T-cell (primary cell): ENCODE measurements around the gene TCERG1L. TPM values are rescaled to one million over a fixed set of nuclear protein-coding genes. Genes with fewer than 3 reads are reported as not detected.

ENCODE experiments used
- ATAC-seq, 4 experiments: fragments of 200-7000 bp in 3 of 4; fragments of 150-1000 bp in 1 of 4; cut with Tn5 transposase; replicated peaks in 1 of 4; 1 replicate in 3 of 4; 2 replicates in 1 of 4; pipeline ENCODE4 v1.10.0; 2021; ENCODE audit warnings: moderate library complexity in 3 of 4, mild to moderate bottlenecking in 2 of 4, moderate number of reproducible peaks in 1 of 4
- CTCF ChIA-PET, 2 donors: fragments of 300-600 bp; sonication (Branson Sonifier 250); formaldehyde crosslinking; loops; one replicate each; lab custom pipeline; 2022; ENCODE audit warnings: antibody characterized with exemption in 2 of 2; lab: Charles Lee
- POLR2A ChIA-PET, 2 donors: fragments of 300-600 bp; sonication (Branson Sonifier 250); formaldehyde crosslinking; loops; one replicate each; lab custom pipeline; 2022; ENCODE audit warnings: antibody characterized with exemption in 2 of 2; lab: Charles Lee
- DNase-seq, 35 experiments: peaks; one replicate each; pipeline versions ENCODE4 v3.0.0 to v3.0.0-alpha.2; 2013 to 2023
- H3K27ac ChIP-seq: one replicate; pipeline ENCODE4 v1.5.1; 2013; ENCODE audit warnings: low read length
- H3K27me3 ChIP-seq, 2 experiments: replicated peaks in 1 of 2; 1 replicate in 1 of 2; 2 replicates in 1 of 2; pipeline versions ENCODE4 v1.6.1 to v1.7.0; 2013; ENCODE audit warnings: low read length in 1 of 2, mixed read lengths in 1 of 2; ENCODE audit not compliant: control insufficient read depth in 2 of 2, insufficient read depth in 2 of 2; ENCODE audit errors: extremely low read depth in 1 of 2
- H3K36me3 ChIP-seq, 2 donors: 1 replicate in 1 of 2; 2 replicates in 1 of 2; pipeline versions ENCODE4 v1.6.1 to v1.7.0; 2013; ENCODE audit warnings: low read length in 1 of 2; ENCODE audit not compliant: control insufficient read depth in 2 of 2, insufficient read depth in 1 of 2; ENCODE audit errors: extremely low read depth in 1 of 2
- H3K4me1 ChIP-seq, 2 experiments: 1 replicate in 1 of 2; 2 replicates in 1 of 2; pipeline versions ENCODE4 v1.6.1 to v1.7.0; 2013; ENCODE audit warnings: low read length in 2 of 2, mixed read lengths in 1 of 2; ENCODE audit not compliant: insufficient read depth in 2 of 2, control insufficient read depth in 1 of 2; ENCODE audit errors: extremely low read depth in 1 of 2
- H3K4me3 ChIP-seq, 2 donors: 1 replicate in 1 of 2; 2 replicates in 1 of 2; pipeline versions ENCODE4 v1.5.1 to v1.7.0; 2013; ENCODE audit warnings: mild to moderate bottlenecking in 2 of 2, low read length in 1 of 2, moderate library complexity in 1 of 2; ENCODE audit not compliant: control insufficient read depth in 1 of 2; ENCODE audit errors: extremely low read depth in 1 of 2
- H3K9me3 ChIP-seq: 2 replicates; pipeline ENCODE4 v1.7.0; 2013
- H3K27ac Mint-ChIP-seq, 2 donors: one replicate each; pipeline ENCODE4 v1.8.0; 2020 to 2021; ENCODE audit warnings: mild to moderate bottlenecking in 2 of 2, mixed read lengths in 2 of 2
- H3K27me3 Mint-ChIP-seq, 2 donors: one replicate each; pipeline ENCODE4 v1.8.0; 2021 to 2022; ENCODE audit warnings: mixed read lengths in 2 of 2
- H3K36me3 Mint-ChIP-seq: one replicate; pipeline ENCODE4 v1.8.0; 2021; ENCODE audit warnings: mixed read lengths
- H3K4me1 Mint-ChIP-seq, 3 donors: one replicate each; pipeline ENCODE4 v1.8.0; 2020 to 2022; ENCODE audit warnings: mixed read lengths in 3 of 3, mild to moderate bottlenecking in 1 of 3
- H3K4me3 Mint-ChIP-seq, 3 donors: one replicate each; pipeline ENCODE4 v1.8.0; 2020 to 2022; ENCODE audit warnings: mild to moderate bottlenecking in 3 of 3, mixed read lengths in 3 of 3, moderate library complexity in 3 of 3
- H3K9me3 Mint-ChIP-seq, 3 donors: one replicate each; pipeline ENCODE4 v1.8.0; 2020 to 2022; ENCODE audit warnings: mixed read lengths in 3 of 3
- WGBS: methylation state at CpG from one replicate; pipeline ENCODE4 v1.1.5; 2013; ENCODE audit warnings: missing lambda C conversion rate; ENCODE audit not compliant: insufficient coverage; 5-methylcytosine and 5-hydroxymethylcytosine counted together
- total RNA-seq, 35 experiments: library from RNA in 6 of 35; stranded (reverse) in 6 of 35; fragments of 120-200 nt in 1 of 35; gene quantifications; one replicate each; pipeline versions ENCODE4 v1.2.1 to v1.2.4 and lab custom pipeline; 2013 to 2026

Gene TCERG1L
- total RNA-seq, 5 donors from 2014 or later (not counting 1 experiment from before 2014, with no cell fraction given), result 0.13 to 0.29 (median 0.21) TPM; not detected in 1

DNA sequence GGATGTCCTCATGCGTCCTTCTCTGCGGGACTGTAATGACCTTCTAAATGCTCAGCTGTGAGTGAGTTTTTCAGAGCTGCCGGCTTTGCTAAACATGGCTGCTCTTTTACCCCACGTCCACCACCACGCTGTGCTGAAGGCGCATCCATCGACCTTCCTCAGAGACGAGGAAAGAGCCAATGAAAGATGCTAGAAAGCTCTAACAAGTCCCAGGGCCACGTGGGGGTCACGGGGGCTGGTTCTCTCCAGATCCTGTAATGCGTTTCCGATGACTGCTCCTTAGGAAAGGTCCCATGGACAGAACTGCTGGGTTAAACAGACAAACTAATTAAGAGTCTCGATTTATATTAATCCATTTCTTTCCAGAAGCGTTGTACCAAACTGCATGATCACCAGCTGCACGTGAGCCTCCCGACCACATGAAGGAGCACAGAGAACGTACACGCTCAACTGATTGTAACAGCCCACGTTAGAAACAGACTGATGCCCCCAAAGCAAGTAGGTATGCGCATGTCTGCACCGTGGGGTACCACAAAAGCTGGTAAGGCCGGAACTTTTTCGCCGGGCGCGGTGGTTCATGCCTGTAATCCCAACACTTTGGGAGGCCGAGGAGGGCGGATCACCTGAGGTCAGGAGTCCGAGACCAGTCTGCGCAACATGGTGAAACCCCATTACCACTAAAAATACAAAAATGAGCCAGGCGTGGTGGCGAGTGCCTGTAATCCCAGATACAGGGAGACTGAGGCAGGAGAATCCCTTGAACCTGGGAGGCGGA lies 109.6 kb downstream of the TCERG1L start:
- Histone ChIP-seq H3K9me3 (no peaks in the 10 kb centered on the region), H3K36me3 (no peaks in the 10 kb centered on the region), H3K4me3 (no peak overlapping the region), H3K27me3 (peaks cover 0 to 4% of the 10 kb centered on the region in 2 experiments), H3K4me1 (no peaks in the 10 kb centered on the region), H3K27ac (no peak overlapping the region)
- ChIA-PET POLR2A (no interaction called here), CTCF (no interaction called here)
- Mint-ChIP-seq H3K36me3 (no peaks in the 10 kb centered on the region), H3K4me3 (no peak overlapping the region), H3K27ac (no peak overlapping the region), H3K27me3 (peaks cover 6 to 13% of the 10 kb centered on the region in 2 donors), H3K9me3 (no peaks in the 10 kb centered on the region), H3K4me1 (no peaks in the 10 kb centered on the region)
- DNase-seq (no peak), ATAC-seq (no peak)
- 90% methylated on average over 26 of the region's 33 CpGs for WGBS

DNA sequence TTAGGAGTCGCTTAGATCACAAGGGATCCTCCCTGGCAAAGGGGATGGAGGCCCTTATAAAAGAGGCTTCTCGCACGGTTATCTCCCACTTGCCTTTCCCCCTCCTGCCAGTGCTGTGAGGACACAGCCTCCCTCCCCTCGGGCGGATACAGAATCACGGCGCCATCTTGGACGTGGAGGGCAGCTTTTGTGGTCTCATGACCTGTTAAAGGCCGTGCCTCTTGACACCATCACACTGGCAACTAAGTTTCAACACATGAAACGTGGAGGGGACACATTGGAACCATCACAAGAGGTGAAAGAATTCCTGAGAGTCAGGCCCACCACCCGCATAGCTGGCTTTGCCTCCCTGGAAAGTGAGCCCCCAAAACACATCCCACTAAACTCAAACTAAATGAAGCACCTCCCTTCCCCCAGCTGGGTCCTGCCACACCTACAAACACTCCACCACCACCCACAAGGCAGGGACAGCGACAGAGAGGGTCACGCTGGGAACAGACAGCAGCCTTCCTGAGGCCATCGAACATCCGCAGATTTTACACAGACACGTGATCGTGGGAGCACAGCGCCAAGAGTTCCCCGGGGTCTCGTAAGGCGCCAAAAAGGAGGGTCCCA lies 110.6 kb downstream of the TCERG1L start:
- no peaks in the 10 kb centered on the region for H3K9me3 ChIP-seq
- H3K27me3 ChIP-seq, result peaks cover 0 to 4% of the 10 kb centered on the region in 2 experiments
- no peak overlapping the region for H3K27ac Mint-ChIP-seq
- no peaks in the 10 kb centered on the region for H3K36me3 Mint-ChIP-seq
- H3K4me3 Mint-ChIP-seq, result no peak overlapping the region
- DNase-seq (no peak), ATAC-seq (no peak)
- POLR2A ChIA-PET, result no interaction called here
- H3K27me3 Mint-ChIP-seq, result peaks cover 6 to 13% of the 10 kb centered on the region in 2 donors
- no peak overlapping the region for H3K27ac ChIP-seq
- no peaks in the 10 kb centered on the region for H3K9me3 Mint-ChIP-seq
- no peak overlapping the region for H3K4me3 ChIP-seq
- CTCF ChIA-PET, result no interaction called here
- no peaks in the 10 kb centered on the region for H3K4me1 ChIP-seq
- WGBS, result 84% methylated on average over 19 of the region's 21 CpGs
- no peaks in the 10 kb centered on the region for H3K36me3 ChIP-seq
- no peaks in the 10 kb centered on the region for H3K4me1 Mint-ChIP-seq

DNA sequence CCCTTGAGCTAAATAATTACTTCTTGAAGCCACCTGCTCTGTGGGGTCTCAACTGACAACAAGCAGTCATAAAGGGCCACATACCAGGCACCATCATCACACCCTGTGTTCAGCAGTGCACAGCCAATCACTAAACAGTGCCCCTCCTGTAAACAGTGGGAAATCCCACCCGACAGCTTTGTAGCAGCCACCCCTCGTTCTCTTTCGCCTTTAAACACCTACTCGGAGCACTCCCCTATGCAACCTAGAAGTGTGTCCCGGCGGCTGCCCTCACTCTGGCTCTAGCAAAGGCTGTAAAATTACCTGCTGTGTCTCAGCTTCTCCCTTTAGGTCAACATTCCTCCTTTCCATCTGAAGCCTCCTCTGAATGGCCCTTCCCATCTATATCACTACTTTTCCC lies 111.9 kb downstream of the TCERG1L start:
- H3K4me1 Mint-ChIP-seq, result no peaks in the 10 kb centered on the region
- POLR2A ChIA-PET, result no interaction called here
- H3K4me3 Mint-ChIP-seq, result no peak overlapping the region
- WGBS, result 24% methylated on average over 6 of the region's 6 CpGs
- CTCF ChIA-PET, result interaction anchor here in 1 of 2 donors (0.6 kb wide), 1 partner anchor 27 kb away, joined by 4 read pairs; no protein-coding TSS in a partner anchor
- ATAC-seq (no peak), DNase-seq (peak in 1 of 35 experiments; percentile 4)
- H3K4me1 ChIP-seq, result no peaks in the 10 kb centered on the region
- H3K27me3 ChIP-seq, result peaks cover 0 to 2% of the 10 kb centered on the region in 2 experiments
- H3K9me3 ChIP-seq, result no peaks in the 10 kb centered on the region
- no peaks in the 10 kb centered on the region for H3K36me3 Mint-ChIP-seq
- no peaks in the 10 kb centered on the region for H3K36me3 ChIP-seq
- H3K27me3 Mint-ChIP-seq, result peaks cover 6 to 13% of the 10 kb centered on the region in 2 donors
- no peak overlapping the region for H3K27ac ChIP-seq
- no peak overlapping the region for H3K27ac Mint-ChIP-seq
- no peak overlapping the region for H3K4me3 ChIP-seq
- H3K9me3 Mint-ChIP-seq, result no peaks in the 10 kb centered on the region

- H3K9me3 ChIP-seq, result no peaks in the 10 kb centered on the region
- ATAC-seq (no peak), DNase-seq (no peak)
- no peaks in the 10 kb centered on the region for H3K27me3 ChIP-seq
- no peaks in the 10 kb centered on the region for H3K36me3 ChIP-seq
- H3K4me3 ChIP-seq, result no peak overlapping the region
- H3K4me1 ChIP-seq, result no peaks in the 10 kb centered on the region
- no peak overlapping the region for H3K27ac ChIP-seq
- WGBS, result 82% methylated on average over 7 of the region's 7 CpGs
- Mint-ChIP-seq H3K27me3 (peaks cover 6 to 13% of the 10 kb centered on the region in 2 donors), H3K27ac (no peak overlapping the region), H3K4me3 (no peak overlapping the region), H3K9me3 (no peaks in the 10 kb centered on the region), H3K36me3 (no peaks in the 10 kb centered on the region), H3K4me1 (no peaks in the 10 kb centered on the region)
- ChIA-PET POLR2A (no interaction called here), CTCF (no interaction called here)
These were observed 112.7 kb downstream of the TCERG1L start for GRCh38 chr10:131198843-131199242.

GRCh38 chr10:131198401-131198800 lies 113.1 kb downstream of the TCERG1L start:
- H3K27ac Mint-ChIP-seq, result no peak overlapping the region
- no peak overlapping the region for H3K27ac ChIP-seq
- H3K36me3 Mint-ChIP-seq, result no peaks in the 10 kb centered on the region
- no peaks in the 10 kb centered on the region for H3K4me1 ChIP-seq
- ChIA-PET CTCF (no interaction called here), POLR2A (no interaction called here)
- DNase-seq (peak in 1 of 35 experiments; percentile 2), ATAC-seq (no peak)
- H3K36me3 ChIP-seq, result no peaks in the 10 kb centered on the region
- no peaks in the 10 kb centered on the region for H3K27me3 ChIP-seq
- no peaks in the 10 kb centered on the region for H3K9me3 ChIP-seq
- no peak overlapping the region for H3K4me3 Mint-ChIP-seq
- H3K4me1 Mint-ChIP-seq, result no peaks in the 10 kb centered on the region
- no peak overlapping the region for H3K4me3 ChIP-seq
- whole genome bisulfite sequencing, result 52% methylated on average over 2 of the region's 10 CpGs
- no peaks in the 10 kb centered on the region for H3K9me3 Mint-ChIP-seq
- peaks cover 6 to 13% of the 10 kb centered on the region in 2 donors for H3K27me3 Mint-ChIP-seq

DNA sequence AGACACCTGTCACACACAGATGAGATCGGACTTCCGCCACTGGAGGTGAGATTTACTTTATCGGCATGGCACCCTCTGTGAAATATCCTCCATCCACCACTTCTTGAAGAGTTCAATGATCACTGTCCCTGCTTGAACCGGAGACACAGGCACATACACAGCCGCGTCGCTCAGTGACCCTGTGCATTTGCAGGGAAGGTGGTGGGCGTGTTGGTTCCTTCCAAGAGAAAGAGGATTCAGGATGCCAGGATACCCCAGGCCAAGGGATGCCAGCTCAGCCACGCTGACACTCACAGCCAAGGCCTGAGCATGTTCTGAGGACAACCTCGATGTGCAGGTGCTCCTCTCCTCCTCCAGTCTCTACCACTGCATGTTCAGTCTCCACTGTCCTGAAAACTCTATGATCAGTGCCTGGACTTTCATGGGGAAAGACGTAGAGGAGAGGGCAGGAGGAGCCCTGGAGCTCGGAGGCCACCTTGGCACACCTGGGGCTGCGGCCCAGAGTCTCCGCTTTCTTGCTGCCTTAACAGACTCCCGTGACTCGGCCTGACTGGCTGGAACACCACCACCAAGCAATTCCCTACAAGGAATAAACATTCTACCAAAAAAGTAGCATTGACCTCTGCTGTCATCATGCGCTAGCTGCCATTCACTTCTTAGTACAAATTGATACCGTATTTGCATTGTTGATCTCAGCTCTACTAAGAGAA lies 115.2 kb downstream of the TCERG1L start:
- Histone ChIP-seq H3K27ac (no peak overlapping the region), H3K4me3 (no peak overlapping the region), H3K27me3 (no peaks in the 10 kb centered on the region), H3K9me3 (no peaks in the 10 kb centered on the region), H3K36me3 (no peaks in the 10 kb centered on the region), H3K4me1 (no peaks in the 10 kb centered on the region)
- ChIA-PET POLR2A (no interaction called here), CTCF (no interaction called here)
- Mint-ChIP-seq H3K27ac (no peak overlapping the region), H3K4me3 (no peak overlapping the region), H3K27me3 (peaks cover 6 to 13% of the 10 kb centered on the region in 2 donors), H3K36me3 (no peaks in the 10 kb centered on the region), H3K9me3 (peaks cover 7 to 11% (median 10%) of the 10 kb centered on the region in 3 donors), H3K4me1 (no peaks in the 10 kb centered on the region)
- no peak for ATAC-seq
- DNase-seq, result no peak
- 89% methylated on average over 12 of the region's 18 CpGs for WGBS
